Activated CD4-positive, alpha-beta T cell treated with anti-CD3 and anti-CD28 coated beads, Interleukin-2, amount 50 U/mL, for 24 hours (primary cell): Measurements from ENCODE around the gene RNF44.
"Not testable (repeated sequence)": the region's sequence is repeated elsewhere in the genome, so short reads cannot be mapped to it uniquely, and the experiment has no call there.

Source experiments
- DNase-seq, 2 donors: peaks; one replicate each; pipeline ENCODE4 v3.0.0-alpha.2; 2020; ENCODE audit warnings: low read depth in 1 of 2, low spot score in 1 of 2

RNF44 gene

DNA sequence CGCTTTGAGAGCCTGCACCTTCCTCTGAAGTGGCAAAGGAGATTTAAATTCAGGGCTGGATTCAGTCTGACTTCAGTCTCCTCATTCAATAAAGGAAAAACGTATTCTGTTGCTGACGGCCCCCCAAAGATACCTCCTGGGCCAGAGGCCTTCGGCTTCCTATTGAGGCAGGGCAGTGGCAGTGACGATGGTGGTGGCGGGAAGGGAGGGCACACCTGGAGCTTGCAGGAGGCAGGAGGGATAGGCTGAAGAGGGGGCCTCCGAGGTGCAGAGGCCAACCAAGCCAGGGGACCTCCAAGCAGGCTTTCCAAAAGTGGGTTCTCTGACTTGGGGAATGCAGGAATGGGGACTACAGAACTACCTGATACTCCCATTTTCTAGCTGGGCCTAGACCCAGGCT is 15.9 kb downstream of the RNF44 start:
- DNase-seq, result no peak

DNA sequence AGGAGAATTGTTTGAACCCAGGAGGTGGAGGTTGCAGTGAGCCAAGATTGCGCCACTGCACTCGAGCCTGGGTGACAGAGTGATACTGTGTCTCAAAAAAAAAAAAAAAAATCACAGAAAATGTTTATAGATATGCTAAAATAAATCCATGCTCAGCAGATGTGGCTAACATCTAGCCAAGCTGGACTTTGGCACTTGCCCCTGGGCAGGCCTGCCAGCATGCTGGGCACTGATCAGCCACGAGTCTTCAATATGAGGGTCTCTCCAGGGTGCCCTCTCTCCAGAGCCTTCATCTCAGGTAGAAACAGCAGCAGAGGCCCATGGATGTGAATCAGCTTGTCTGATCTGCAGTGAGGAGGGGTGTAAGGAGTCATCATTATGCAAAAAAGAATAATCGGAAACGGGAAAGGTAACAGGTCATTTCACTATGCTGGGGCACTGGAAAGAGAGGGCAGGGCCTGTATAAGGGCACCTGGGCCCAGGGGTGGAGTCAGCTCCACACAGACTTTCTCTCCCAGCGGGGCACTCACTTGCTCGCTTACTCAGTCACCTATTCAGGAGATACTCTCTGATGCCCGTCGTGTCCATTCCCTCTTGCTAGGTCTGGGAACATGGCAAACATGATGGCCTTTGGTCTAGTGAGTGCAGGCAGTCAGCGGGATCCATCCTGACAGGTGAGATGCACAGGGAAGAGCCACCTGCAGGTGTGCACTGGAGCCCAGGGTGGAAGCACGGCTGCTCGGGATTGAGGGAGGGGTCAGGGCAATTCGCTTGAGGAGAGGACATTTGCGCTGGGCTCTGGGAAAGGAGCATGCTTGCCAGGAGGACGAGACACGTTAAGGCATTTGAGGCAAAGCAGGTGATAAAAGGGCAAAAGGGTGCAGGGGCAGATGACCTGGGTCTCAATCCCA is 17.1 kb downstream of the RNF44 start:
- no peak for DNase-seq

DNA sequence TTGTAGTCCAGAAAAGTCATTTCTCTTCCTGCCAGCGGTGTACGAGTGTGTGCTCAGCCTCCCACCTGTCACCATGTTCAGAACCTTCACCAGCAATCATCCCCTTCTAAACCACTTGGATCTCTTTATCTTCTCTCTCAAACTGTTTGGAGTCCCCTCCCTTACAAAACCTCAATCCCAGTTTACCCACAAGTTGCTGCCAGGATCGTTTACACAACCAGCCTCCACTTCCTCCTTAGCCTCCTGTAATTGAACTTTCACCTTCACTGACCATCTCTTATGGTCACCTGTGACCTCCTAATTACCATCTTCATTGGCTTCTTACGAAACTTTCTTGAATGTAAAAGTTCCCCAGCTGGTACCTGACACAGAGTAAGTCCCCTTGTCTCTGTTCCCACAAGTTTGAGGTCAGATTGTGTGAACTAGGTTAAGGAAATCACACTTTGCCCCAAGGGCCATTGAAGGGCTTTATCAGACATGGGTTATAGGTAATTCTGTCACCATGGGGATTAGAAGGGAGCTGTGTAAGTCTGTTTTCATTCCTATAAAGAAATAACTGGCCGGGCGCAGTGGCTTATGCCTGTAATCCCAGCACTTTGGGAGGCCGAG is 20.0 kb downstream of the RNF44 start:
- no peak for DNase-seq

DNA sequence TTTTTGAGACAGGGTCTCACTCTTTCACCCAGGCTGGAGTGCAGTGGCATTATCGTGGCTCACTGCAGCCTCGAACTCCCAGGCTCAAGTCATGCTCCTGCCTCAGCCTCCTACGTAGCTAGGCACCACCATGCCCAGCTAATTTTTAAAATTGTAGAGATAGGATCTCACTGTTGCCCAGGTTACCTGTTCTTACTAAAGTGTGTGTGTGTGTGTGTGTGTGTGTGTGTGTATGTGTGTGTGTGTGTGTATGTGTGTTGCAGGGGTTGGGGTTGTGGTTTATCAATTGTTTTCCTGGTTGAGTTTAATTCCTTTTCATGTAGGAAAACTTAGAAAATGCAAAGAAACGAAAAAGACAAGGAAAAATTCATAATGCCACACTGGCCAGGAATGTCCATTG is 21.8 kb downstream of the RNF44 start:
- no peak for DNase-seq

DNA sequence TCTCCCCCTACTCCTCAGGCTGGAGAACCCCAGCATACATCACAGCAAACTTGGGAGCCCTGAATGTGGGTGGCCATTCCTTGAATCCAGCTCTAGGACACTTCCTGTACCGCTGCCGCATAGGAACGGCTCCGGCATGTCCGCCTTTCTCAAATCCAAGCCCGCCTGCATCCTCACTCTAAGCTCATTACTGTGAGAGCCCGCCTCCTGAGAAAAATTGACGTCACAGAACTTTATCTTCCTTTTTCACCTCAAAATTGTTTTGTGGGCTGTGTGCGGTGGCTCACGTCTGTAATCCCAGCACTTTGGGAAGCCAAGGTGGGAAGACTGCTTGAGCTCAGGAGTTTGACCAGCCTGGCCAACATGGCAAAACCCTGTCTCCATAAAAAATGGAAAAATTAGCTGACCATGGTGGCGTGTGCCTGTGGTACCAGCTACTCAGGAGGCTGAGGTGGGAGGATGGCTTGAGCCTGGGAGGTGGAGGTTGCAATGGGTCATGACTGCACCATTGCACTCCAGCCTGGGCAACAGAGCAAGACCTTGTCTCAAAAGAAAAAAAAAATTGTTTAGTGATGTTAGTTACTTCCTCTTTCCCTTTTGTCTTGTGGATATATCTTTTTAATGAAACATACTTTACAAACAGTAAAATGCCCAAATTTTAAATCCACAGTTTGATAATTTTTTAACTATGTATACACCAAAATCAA is 22.8 kb downstream of the RNF44 start:
- DNase-seq, result no peak

DNA sequence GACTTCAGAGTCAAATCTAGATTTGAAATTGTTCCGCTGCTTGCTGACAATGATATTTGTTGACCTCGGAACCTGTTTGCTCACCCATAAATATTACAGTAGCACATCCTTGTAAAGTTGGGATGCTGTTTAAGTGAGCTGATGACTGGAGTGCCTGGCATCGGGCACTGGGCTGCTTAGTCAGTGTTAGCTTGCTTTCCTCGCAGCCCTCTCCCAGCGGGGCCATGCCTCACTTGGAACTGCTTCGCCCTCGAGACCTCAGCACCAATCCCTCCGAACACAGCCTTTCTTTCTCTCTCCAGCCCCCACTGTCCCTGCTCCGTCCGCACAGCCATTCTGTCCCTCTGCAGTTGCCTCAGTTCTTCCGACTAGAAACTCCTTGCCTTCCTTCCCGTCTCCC is 23.4 kb downstream of the RNF44 start:
- no peak for DNase-seq

DNA sequence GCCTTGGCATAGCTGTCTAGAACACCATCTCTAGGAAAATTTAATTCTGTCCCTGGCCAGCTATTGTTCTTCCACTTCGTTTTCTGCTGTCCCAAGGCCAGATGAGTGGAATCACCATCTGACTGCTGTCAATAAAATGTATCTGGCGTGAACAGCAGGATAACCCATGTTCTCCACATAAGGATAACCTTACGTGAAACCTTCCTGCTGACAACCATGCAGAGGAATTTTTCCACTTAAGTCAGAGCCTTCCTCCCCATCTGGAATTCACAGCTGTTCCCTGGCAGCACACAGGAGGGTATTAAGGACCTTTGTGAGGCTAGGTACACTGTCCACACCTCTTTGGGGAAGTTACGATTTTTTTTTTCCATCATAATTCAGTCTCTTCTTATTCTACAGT is 28.6 kb downstream of the RNF44 start:
- no peak for DNase-seq

DNA sequence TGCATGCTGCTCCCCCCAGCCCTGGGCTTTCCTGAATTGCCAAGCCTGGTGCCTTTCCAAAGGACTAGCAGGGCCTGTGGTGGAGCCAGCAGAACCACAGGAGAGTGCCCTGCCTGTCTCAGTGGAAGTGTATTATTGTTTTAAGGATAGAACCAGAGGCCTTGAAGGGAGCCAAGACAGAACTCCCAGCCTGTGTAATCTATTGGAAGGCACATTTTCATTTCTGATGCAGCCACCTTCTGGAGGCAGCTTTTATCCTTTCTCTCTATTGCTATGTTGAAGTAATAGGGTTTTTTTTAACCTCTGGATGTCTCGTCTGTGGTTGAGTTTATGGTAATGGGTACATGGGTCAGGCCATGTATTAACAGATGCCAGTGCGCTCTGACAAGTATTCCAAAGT is 29.3 kb downstream of the RNF44 start:
- DNase-seq, result no peak

DNA sequence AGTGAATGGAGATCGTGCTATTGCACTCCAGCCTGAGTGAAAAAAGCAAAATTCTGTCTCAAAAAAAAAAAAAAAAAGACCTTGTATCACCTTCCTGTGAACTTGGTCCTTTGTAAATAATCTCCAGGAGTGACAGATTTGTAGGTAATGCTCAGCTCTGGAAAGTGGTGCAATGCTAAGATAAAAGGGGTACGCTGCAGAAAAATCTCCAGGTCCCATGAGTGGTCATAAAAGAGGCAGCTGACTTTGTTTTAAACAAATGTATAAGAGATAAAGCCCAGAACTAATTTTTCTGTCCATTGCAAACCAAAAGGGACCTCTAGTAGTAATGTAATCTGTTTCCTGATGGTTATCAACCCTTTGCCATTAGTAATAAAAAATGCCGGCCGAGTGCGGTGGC is 33.7 kb downstream of the RNF44 start:
- no peak for DNase-seq

DNA sequence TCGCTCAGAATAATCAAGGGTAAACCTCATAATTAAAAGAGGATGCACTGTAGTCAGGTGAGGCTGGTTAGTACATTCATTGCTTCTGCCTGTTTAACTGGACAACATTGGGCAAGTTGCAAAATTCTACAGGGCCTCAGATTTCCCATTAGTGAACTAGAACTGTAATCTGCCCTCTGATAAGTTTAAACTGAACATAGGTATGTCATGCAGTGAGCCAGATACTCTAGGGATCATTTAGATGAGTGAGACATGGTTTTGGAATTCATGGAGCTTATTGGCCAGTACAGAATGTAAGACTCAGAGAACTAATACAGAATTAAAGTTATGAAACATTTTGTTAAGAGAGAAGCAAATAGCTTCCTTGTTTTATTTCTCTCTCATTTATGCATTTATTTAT is 35.9 kb downstream of the RNF44 start:
- no peak for DNase-seq

DNA sequence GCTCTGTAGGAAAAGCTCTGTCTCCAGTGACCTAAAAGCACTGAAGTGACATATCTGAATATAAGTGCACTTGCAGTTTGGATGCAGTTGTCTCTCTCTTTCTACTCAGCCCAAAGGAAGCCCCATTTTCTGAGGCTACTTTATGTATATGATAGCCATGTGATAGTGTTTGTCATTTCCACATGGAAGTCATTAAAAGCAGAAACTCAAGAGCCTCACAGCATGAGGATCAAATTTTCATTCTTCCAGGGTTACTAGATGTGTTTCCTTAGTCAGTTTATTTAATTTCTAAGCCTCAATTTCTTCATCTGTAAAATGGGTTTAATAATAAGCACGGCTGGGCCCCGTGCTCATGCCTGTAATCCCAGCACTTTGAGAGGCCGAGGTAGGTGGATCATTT is 36.7 kb downstream of the RNF44 start:
- DNase-seq, result no peak

DNA sequence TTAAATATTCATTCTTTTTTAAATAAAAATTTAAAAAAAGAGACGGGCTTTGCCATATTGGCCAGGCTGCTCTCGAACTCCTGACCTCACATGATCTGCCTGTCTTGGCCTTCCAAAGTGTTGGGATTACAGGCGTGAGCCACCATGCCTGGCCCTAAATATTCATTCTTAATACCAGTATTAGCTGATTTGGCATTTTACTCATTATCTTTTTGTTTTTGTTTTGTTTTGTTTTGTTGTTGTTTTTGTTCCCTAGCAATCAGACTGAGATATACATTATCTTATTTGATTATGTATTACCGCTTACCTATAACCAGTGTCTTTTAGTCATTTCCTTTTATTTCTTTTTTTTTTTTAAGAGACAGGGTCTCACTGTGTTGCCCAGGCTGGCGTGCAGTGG is 37.9 kb downstream of the RNF44 start:
- DNase-seq, result no peak

DNA sequence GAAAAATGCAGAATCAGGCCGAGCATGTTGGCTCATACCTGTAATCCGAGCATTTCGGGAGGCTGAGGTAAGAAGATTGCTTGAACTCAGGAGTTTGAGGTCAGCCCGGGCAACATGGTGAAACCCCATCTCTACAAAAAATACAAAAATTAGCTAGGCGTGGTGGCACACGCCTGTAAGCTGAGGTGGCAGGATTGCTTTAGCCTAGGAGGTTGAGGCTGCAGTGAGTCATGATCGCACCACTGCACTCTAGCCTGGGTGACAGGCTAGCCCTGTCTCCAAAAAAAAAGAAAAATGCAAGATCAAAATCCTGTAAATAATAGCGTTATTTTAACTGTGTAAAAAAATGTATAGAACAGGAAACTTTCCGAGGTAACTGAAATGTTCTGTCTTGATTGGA is 39.4 kb downstream of the RNF44 start:
- no peak for DNase-seq

DNA sequence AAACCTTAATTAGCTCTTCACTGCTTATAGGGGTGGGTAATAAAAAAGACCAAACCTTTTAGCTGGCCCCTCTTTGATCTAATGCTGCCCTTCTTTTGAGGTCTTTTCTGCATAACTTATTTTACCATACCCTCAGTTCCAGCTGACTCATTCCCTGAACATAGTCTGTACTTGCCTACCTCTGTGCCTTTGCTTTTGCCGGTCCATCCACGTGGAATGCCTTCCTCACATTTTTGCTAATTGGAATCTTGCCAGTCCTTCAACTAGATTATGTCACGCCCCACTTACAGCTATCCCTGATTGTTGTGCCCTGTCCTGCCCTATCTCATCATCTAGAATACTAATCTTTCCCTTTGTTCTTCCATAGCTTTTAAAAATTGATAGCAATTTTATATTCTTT is 44.8 kb downstream of the RNF44 start:
- DNase-seq, result no peak

DNA sequence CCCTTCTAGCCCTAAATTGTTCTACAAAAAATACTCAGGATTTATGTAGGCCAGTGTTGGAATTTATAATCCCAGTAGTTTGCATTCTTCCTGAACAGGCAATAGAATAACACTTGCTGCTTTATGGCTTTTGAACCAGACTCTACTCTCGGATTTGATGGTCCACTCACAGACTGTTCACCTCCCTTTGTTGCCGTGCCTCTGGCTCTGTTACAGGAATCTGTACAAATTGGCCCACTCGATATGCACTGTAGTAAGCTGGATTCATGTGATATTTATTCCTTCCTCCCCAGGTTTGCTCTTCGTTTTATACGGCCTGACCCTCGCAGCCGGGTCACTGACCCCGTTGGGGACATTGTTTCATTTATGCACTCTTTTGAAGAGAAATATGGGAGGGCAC is 45.3 kb downstream of the RNF44 start:
- DNase-seq, result no peak

DNA sequence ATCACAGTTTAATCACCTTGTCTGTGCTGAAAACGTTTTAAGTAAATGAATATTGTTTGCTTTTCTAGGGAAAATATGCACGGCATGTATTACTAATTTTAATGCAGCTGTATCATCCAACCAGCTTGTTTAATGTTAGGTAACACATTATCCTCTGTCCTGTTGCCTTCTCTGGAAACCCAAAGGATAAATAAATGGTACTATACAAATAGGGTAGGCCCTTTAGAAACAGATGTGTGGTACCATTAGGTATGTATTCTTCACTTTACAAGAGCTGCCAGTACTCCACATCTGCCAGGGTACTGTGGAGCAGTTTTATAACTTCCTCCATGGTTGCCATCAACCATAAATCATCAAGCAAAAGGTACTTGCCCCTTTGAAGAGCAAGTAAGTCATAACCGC is 46.1 kb downstream of the RNF44 start:
- no peak for DNase-seq

DNA sequence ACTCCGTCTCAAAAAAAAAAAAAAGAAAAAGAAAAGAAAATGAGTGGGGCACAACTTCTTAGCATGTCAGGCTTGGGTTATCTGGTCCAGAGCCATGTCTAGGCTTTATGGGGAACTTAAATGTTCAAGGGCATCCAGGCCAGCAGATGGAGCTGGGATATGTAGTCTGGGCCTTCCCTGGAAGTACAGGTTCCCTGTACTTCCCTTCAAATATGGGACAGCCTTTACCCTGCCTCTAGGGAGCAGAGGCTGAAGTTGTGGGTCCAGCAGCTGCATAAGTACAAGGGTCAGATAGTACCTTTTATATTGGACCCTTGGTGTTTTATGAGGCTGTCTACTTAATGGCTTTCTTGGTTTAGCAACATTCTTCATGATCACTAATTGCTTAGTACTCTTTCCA is 46.9 kb downstream of the RNF44 start:
- no peak for DNase-seq

DNA sequence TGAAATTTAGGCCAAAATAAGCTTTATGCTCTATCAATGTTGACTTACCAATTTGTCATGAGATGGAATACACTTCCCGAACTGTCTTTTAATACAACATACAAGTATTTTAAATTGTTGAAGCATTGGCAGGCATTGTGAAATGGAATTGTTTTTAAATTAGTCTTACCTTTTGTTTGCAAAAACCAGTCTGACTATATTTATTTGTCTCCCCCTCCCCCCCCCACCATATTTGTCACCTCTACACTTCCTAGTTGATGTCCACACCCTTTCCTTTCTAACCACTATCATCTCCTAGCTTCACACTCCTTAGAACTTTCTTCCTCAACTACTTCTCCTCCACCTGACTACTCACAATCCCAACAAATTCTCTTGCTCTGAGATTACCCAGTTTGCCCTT is 48.1 kb downstream of the RNF44 start:
- DNase-seq, result no peak

DNA sequence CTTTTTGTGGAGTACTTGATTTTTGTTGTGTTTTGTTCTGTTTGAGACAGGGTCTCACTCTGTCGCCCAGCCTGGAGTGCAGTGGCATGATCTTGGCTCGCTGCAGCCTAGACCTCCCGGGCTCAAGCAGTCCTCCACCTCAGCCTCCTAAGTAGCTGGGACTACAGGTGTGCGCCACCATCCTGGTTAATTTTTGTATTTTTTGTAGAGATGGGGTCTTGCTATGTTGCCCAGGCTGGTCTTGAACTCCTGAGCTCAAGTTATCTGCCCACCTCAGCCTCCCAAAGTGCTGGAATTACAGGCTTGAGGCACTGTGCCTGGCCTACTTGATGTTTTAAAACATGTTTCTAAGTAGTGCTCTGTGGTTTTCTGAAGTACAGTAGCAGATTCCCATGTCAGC is 50.0 kb downstream of the RNF44 start:
- not testable (repeated sequence) for DNase-seq

DNA sequence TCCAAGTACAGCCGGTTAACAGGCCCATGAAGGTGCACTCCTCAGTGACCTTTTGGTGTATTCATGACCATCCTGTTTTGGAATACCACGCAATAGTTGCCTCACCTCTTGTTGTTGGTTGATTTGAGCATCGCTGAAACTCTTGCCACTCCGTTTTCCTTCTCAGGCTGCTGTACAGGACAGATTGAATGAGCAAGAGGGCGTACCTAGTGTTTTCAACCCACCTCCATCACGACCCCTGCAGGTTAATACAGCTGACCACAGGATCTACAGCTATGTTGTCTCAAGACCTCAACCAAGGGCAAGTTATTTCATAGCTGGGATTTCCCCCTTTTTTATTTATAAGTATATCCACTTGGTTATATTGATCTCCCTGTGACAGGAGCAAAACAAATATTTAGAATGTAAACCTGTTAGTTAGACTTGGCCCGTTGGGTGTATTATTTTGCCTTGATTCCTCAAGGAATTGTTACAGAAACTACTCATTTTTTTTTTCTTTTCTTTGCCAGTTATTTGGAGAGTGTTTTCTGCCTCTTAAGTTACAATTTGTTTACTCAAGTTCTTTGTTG is 50.9 kb downstream of the RNF44 start:
- no peak for DNase-seq

DNA sequence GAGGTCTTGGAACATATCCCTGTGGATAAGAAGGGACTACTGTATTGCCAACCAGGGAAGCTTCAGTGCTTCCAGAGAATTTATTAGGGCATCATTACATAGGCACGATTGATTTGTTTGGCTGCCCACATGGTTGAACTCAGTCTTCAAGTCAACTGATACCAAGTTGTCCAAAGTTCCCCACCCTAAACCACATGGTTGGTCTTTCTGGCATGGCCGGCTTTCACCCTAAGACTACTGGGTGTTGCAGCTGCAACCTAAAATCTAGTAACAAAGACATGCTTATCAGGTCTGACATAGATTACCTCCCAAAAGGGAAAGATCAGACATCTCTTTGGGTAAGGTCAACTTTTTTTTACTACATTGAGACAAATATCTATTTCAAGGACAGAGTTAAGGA is 52.0 kb downstream of the RNF44 start:
- no peak for DNase-seq

DNA sequence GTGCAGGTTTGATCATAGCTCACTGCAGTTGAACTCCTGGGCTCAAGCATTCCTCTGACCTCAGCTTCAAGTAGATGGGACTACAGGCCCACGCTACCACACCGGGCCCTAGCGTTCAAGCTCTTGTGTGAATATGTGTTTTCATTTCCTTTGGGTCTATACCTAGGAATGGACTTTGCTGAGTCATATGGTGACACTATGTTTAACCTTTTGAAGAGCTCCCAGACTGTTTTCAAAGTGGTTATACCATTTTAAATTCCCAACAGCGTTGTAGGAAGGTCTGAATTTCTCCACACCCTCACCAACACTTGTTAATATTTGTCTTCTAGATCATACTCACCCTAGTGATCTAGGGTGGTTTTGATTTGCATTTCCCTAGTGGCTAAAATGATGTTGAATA is 55.5 kb downstream of the RNF44 start:
- no peak for DNase-seq
